GM18520 (cell line): ENCODE results near the gene PFN3.
A peak's percentile ranks its signal among the peaks of the same experiment; 100 is the strongest.
"Not testable (repeated sequence)": the region's sequence is repeated elsewhere in the genome, so short reads cannot be mapped to it uniquely, and the experiment has no call there.

Experiments
- ATAC-seq: cut with Tn5 transposase; IDR thresholded peaks from one replicate; pipeline ENCODE4 v1.9.1; 2021; ENCODE audit not compliant: unreplicated experiment

PFN3 gene

GRCh38 chr5:177425801-177426565 lies 25.5 kb upstream of the PFN3 start:
- peak; percentile 68 for ATAC-seq

GRCh38 chr5:177425196-177425800 lies 24.8 kb upstream of the PFN3 start:
- no peak for ATAC-seq

- ATAC-seq, result no peak
These were observed 23.2 kb upstream of the PFN3 start for GRCh38 chr5:177423671-177424070.

DNA sequence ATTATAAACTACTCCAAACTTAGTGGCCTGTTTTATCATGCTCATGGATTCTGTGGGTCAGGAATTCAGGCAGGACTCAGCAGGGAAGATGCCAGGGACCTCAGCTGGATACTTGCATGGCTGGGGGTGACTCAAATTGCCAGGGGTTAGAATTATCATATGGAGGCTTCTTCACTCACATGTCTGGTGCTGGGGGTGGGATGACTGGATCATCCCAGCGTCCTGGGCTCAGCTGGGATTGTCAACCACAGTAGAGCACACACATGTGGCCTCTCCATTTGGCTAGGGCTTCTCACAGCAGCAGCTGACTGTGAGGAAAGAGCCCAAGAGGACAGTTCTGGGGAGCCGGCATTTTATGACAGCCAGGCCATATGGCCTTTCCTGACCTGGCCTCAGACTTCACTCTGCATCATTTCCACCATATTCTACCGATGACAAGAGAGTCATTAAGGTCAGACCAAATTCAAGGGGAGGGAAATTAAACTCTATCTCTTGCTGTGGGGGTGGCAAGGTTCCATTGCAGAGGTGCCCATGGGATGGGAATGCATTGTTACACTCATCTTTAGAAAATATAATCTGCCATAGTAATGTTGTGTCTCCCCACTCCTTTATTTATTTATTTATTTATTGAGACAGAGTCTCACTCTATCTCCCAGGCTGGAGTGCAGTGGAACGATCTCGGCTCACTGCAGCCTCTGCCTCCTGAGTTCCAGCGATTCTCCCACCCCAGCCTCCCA lies 20.8 kb upstream of the PFN3 start:
- ATAC-seq, result no peak

GRCh38 chr5:177420472-177420871 lies 20.0 kb upstream of the PFN3 start:
- not testable (repeated sequence) for ATAC-seq

GRCh38 chr5:177419046-177419445 lies 18.6 kb upstream of the PFN3 start:
- no peak for ATAC-seq

GRCh38 chr5:177417081-177417480 lies 16.6 kb upstream of the PFN3 start:
- not testable (repeated sequence) for ATAC-seq

DNA sequence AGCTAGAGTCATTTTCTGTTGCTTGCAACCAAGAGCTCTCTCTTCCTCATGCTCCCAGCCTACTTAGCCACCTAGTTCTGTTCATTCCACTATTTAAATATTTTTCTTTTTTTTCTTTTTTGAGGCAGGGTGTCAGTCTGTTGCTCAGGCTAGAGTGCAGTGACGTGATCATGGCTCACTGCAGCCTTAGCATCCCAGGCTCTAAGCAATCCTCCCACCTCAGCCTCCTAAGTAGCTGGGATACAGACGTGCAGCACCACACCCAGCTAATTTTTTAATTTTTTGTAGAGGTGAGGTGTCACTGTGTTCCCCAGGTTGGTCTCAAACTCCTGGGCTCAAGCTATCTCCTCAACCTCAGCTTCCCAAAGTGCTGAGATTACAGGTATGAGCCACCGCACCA lies 14.0 kb upstream of the PFN3 start:
- no peak for ATAC-seq

DNA sequence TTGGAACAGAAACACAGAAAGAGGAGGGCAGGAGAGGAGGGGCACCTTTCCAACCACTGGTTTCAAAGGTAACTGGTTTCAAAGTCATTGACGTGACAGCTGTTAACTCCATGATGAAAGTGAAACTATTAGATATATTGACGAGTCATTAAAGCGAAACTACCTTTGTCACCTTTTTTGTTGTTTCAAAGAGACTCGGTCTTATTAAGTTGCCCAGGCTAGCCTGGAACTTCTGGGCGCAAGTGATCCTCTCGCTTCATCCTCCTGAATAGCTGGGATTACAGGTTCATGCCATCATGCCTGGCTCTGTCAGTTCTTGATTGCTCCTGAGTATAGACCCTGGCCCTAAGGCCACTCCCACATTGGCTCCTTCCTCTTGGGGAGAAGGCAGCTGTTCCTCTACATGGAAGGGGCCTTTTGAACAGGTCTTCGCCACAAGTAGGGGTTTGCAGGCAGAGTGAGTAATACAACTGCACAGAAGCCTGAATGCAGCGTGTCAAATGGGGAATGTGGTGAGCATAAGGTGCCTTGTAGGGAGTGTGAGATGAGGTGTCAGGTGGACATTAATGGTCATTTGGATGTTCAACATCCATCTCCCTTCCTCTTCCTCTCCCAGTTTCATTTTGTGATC lies 12.3 kb upstream of the PFN3 start:
- ATAC-seq, result peak; percentile 79

- ATAC-seq, result no peak
These were observed 10.1 kb upstream of the PFN3 start for GRCh38 chr5:177410575-177410974.

DNA sequence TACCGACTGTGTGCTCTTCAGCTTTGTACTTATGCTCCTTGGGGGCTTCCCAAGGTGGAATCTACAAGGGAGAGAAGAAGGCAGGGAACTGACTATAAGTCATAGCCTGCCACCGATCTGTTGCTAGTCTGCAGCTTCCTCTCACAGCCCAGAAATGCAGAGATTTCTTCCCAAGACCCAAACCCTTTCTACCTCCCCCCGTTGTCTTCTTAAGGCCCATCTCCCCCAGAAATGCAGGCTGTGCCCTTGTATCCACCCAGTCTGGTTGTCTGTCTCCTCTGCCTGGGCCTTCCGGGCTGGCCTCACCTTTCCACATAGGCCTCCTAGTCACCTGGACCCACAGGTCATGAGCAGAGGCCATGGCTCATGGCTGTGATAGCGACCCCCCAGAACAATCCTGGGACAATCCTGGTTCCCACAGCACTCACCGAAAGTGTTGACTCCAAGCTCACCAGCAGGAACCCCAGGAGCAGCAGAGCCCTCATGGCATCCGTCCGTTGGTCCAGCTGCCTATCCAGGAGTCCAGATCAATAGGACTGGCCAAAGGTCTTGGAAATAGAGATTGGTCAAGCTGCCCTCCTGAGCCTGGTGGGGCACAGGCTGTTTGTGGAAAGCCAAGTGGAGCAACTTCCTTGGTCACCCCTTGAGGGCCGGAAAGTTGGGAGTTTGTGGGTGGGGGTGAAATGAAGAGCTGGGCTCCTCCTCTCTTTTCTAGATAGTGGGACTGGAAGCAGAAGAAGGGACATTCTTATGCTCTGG lies 8.8 kb upstream of the PFN3 start, which contains the start of gene F12:
Gene F12 (minus strand): TSS at position 522 of the 759 bp plus-strand sequence. CDS start 37 bp downstream, at position 485.
- ATAC-seq, result no peak

DNA sequence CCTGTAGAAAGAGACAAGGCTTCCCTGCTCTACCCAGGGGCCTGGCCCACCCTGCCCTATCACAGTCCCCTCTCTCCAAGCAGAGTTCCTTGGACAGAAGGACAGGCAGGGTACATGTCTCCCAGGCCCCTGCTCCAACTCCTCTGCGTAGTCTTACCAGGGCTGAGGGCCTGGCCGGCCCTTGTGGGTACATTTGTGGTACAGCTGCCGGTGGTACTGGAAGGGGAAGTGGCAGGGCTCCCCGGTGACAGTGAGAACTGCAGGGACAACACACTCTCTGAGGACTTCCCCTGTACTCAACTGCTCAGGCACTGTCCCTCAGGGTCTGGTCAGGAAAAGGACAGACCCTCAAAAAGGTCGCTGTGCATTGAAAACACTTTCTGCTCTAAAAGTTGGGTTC lies 5.3 kb upstream of the PFN3 start:
- ATAC-seq, result no peak

- no peak for ATAC-seq
These were observed 4.9 kb upstream of the PFN3 start for GRCh38 chr5:177405312-177405711.

DNA sequence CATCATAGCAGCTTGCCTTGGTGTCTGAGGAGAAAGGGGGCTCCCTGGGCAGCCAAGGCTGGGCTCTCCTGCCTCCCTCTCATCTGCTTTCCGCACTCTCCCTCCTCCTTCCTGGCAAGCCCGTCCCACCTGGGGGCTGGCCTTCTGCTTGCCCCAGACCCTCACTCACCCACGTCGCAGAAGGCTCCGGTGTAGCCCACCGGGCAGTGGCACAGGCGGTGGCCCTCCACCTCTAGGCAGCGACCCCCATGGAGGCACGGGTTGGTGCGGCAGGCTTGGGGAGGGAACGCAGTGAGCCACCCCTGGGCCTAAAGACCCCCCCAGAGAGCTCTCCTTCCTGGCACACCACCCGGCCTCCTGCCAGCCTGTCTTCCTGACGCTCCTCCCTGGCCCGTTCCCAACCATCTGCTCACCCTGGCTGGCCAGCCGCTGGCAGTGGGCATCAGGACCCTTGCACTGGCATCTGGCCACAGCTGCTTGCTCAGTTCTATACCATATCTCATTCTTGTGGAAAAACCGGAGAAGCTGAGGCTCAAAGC lies 4.2 kb upstream of the PFN3 start:
- ATAC-seq, result no peak

- peak; percentile 70 for ATAC-seq
These were observed 3.6 kb upstream of the PFN3 start for GRCh38 chr5:177403792-177404640.

- ATAC-seq, result no peak
These were observed 2.8 kb upstream of the PFN3 start for GRCh38 chr5:177403102-177403791.

- ATAC-seq, result no peak
These were observed 2.0 kb upstream of the PFN3 start for GRCh38 chr5:177402271-177403043.

- ATAC-seq, result no peak
These were observed 2.5 kb downstream of the PFN3 start for GRCh38 chr5:177397875-177398390.
